Activated T-helper 1 cell treated with anti-CD3 and anti-CD28 coated beads, Interleukin-2, amount 50 U/mL, for 16 hours (primary cell): ENCODE data around the gene RREB1.
"Not testable (repeated sequence)": the region's sequence is repeated elsewhere in the genome, so short reads cannot be mapped to it uniquely, and the experiment has no call there.

Source experiments
- DNase-seq, 2 donors: peaks; one replicate each; pipeline ENCODE4 v3.0.0-alpha.2; 2020; ENCODE audit warnings: low read depth in 1 of 2, low spot score in 1 of 2

Gene RREB1

GRCh38 chr6:7142228-7142801 is 34.6 kb downstream of the RREB1 start:
- DNase-seq, result no peak

DNA sequence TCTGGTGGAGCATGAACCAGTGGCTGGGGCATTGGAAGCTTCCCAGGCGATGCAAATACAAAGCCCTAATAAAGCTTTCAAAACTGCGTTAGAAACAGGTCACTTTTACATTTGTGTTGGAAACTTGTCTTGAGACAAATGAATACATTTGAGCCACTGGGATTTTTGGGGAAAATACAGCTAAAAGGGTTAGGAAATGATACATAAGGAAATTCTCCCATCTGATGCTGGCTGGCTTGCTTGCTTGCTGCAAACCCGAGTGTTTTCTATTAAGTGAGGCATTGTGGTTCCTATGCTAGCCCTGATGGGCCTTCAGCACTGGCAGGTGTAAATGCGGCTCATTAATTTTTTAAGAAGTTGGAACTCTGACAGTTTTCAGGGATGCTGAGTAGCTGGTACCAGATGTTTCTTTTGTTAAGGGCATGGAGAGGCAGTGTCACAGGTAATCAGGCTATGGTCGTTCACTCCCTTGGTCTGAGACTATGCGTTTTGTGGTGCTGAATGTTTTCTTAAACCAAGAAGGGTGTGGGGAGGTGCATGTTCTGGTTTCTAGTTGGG is 35.2 kb downstream of the RREB1 start:
- DNase-seq, result no peak

GRCh38 chr6:7143476-7143974 is 35.8 kb downstream of the RREB1 start:
- DNase-seq, result no peak

- no peak for DNase-seq
These were observed 37.3 kb downstream of the RREB1 start for GRCh38 chr6:7144872-7145584.

DNA sequence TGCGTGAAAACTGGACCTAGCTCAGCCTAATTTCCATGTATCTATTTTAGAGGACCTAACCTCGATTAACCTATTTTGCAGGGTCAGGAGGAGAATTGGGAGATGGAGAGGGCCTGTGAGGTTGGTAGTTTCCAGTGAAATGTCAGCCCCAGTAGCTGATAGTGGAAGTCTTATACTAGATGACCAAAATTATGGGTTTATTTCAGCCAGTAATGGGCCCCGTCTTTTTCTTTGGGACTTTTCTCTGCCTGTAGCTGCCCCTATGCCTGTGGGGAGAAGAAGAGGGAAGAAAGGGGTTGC is 37.8 kb downstream of the RREB1 start:
- DNase-seq, result no peak

DNA sequence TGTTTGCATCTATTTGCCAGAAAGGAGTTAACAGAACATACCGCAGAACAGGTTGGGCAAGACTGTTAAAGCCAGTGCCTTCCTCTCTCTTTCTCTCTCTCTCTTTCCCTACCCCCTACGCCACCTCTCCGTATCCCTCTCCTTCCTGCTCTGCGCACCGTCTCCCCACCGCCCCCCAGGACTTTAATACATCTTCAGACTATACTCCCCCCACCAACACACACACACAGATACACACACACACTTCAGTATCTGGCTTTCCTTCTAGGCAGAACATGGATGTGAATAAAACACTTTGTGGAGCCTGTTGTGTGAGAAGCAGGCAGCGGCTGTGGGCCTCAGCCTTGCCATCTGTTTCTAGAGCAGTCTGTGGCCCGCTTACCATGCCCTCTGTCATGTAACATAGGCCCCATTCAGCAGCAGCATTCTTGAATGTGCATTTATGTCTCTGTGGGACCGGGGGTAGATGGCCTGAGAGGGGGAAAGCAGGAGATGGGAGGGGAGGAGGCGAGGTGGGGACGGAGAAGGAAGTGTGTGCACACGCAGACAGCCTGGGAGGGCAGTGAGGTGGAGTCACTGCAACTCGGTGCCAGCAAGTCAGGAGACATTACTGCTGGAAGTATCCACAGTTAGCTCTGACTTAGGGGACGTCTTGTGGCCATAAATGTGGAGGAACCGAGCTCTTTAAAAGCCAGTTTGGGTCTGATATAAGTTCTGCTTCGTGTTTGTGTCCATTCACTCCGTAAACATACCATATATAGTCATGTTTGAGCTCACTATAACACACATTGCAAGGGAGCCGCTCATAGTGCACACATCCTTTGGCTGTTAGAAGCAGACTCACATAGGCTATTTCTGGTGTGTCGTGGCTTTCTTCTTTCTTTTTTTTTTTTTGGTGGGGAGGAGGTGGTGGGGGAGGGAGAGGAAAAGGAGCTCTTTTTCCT is 38.4 kb downstream of the RREB1 start:
- DNase-seq, result no peak

GRCh38 chr6:7147051-7147671 is 39.4 kb downstream of the RREB1 start:
- no peak for DNase-seq

DNA sequence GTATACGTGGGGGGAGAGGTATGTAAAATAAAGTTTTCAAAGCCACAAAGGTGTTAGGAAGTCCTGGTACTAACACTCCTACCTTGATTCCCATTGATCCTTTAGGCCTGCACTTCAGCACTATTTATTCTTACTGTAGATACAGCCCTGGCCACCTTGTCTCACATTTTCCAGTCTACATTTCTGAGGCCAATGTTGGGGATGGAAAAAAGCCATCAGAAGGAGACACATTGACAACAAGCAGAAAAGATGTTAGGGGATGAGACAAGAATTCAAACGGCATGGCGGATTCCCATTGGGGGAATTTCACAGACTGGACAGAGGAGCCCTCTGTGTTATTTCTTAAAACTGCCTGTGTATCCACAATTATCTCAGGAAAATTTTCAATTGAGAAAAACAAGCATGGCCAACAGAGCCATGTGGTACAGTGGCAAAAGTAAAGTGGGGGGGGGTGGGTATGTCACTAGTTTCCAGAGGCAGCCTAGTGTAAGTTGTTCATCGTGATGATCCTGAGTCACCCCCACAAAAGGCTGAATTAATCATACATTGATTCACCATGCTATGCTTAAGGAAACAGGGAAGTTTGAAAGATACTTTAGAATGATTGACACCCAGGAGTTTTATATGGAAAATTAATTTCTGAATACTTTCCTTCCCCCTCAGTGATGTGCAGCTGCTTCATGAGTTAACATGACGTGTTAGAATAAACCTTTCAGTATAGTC is 40.5 kb downstream of the RREB1 start:
- DNase-seq, result no peak

- DNase-seq, result no peak
These were observed 42.8 kb downstream of the RREB1 start for GRCh38 chr6:7150381-7151064.

- no peak for DNase-seq
These were observed 43.6 kb downstream of the RREB1 start for GRCh38 chr6:7151381-7151780.

GRCh38 chr6:7152462-7152861 is 44.7 kb downstream of the RREB1 start:
- no peak for DNase-seq

- no peak for DNase-seq
These were observed 46.0 kb downstream of the RREB1 start for GRCh38 chr6:7153789-7154188.

- no peak for DNase-seq
These were observed 46.8 kb downstream of the RREB1 start for GRCh38 chr6:7154341-7155139.

DNA sequence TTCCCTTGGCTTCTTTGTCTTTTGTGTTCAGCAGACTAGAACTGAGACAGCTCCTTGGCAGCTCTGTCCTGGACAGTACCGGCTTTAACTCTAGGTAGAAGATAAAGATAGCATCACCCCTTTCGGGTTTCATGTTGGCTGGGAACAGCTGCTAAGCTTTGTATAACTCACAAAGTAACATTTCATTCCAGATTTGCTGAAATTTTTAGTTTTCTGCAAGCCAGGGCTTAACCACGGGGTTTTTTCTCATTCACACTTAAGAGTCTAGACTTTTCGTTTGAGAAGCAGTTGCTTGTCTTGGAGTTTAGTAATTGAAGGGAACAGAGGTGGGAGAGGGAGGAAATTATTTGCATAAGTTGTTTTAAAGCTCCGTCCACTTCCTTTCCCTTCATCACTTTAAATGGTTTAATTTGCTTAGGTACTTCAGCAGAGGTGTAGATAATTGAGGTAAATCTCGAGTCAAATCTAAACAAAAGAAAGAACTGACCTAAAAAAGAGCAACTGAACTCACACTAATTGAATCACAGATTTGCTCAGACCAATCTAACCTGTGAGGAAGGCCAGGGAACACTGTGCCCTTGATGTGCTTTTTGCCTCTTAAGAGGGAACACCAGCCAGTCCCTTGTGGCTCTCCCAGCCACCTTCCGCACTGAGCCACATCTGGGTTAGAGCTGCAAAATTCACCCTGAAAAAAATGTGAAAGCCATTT is 48.3 kb downstream of the RREB1 start:
- DNase-seq, result no peak

DNA sequence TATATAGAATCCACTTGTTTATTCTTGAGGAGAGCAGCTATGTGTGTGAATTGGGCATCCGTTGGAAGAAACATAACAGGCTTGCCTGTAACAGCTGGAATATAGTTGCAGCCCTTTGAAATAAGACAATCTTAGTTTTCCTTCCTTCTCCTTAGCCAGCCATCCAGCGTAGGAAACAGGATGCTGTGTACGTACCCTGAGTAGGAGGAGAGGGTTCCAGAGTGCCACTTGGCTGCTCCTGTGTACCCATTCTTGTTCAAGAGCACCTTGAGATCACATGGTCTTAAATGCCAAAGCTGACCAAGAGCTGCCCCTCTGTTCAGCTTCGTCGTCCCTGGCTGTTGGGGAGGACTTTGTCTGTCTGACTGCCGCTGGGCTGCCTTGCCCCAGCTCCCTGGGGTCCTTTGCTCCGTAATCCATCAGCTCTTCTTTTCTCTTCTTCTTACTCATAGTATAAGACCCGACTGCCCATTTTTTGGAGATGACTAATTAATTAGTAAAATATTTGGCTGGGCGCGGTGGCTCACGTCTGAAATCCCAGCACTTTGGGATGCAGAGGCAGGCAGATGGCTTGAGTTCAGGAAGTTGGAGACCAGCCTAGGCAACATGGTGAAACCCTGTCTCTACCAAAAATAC is 49.0 kb downstream of the RREB1 start:
- no peak for DNase-seq

DNA sequence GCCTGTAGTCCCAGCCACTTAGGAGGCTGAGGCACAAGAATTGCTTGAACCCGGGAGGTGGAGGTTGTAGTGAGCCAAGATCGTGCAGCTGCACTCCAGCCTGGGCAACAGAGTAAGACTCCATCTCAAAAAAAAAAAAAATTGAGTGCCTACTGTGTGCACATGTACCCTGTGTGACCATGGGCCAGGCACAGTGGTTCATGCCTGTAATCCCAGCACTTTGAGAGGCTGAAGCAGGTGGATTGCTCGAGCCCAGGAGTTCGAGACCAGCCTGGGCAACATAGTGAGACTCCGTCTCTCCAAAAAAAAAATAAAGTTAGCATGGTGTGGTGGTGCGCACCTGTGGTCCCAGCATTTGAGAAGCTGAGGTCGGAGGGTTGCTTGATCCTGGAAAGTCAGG is 49.5 kb downstream of the RREB1 start:
- not testable (repeated sequence) for DNase-seq

DNA sequence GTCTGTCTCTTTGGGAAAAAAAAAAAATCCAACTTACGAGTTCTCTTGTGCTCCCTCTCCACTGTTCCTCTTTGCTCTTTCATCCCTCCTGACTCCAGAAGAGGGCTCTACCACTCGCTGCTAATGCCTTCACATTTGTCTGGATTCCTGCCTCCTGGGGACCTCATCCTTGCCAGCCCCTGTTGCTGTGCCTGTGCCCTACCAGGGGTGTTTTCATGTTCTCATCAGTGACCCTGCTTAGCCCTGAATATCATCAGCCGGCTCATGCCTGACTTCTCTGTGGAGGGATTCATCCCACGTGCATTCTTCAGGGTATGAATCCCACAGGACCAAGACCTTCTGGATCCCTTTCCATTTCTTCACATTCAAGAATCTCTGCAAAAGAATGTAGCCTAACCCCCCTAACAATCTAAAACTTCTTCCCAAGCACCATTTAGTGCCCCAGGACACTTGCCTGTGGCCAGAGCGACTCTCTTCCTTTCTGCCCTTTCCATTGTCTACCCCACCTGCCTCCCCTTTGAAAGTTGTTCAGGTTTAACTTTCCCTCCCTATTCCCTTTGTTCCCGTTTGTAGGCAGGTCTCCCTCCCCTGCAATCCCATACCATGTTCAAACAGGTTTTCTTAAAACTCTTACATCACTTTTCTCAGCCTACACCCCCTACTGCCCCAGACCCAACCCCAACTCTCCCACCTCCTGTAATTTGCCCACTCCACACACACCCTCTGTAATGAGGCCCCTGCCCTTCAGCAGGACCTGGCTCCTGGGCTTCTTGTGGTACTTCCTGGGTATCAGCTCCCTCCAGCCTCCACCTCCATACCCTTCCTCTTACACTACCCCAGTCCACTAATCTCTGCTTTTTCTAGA is 50.2 kb downstream of the RREB1 start:
- DNase-seq, result no peak
